ENCODE data around the gene TPM2. TPM values are rescaled to one million over a fixed set of nuclear protein-coding genes. Genes with fewer than 3 reads are reported as not detected.

TPM2 gene
- total RNA-seq, 1 donor from 2014 or later = 110 TPM

DNA sequence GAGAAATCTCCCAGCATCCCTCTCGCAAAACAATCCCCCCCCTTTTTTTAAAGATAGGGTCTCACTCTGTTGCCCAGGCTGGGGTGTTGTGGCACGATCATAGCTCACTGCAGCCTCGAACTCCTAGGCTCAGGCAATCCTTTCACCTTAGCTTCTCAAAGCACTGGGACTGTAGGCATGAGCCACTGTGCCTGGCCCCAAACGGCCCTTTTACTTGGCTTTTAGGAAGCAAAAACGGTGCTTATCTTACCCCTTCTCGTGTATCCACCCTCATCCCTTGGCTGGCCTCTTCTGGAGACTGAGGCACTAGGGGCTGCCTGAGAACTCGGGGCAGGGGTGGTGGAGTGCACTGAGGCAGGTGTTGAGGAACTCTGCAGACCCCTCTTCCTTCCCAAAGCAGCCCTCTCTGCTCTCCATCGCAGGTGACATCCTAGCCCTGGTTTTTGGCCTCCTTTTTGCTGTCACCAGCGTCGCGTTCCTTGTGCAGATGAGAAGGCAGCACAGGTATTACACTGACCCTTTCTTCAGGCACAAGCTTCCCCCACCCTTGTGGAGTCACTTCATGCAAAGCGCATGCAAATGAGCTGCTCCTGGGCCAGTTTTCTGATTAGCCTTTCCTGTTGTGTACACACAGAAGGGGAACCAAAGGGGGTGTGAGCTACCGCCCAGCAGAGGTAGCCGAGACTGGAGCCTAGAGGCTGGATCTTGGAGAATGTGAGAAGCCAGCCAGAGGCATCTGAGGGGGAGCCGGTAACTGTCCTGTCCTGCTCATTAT, 9.2 kb downstream of the TPM2 start:
- TF ChIP-seq, protein P1, sequence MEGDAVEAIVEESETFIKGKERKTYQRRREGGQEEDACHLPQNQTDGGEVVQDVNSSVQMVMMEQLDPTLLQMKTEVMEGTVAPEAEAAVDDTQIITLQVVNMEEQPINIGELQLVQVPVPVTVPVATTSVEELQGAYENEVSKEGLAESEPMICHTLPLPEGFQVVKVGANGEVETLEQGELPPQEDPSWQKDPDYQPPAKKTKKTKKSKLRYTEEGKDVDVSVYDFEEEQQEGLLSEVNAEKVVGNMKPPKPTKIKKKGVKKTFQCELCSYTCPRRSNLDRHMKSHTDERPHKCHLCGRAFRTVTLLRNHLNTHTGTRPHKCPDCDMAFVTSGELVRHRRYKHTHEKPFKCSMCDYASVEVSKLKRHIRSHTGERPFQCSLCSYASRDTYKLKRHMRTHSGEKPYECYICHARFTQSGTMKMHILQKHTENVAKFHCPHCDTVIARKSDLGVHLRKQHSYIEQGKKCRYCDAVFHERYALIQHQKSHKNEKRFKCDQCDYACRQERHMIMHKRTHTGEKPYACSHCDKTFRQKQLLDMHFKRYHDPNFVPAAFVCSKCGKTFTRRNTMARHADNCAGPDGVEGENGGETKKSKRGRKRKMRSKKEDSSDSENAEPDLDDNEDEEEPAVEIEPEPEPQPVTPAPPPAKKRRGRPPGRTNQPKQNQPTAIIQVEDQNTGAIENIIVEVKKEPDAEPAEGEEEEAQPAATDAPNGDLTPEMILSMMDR (IDR thresholded peaks at IDR 0.05) = no peak
- intact Hi-C loops (cut with DNase I) = no loop called here
- no peaks in the 10 kb centered on the region for H3K9me3 ChIP-seq
- H3K4me3 ChIP-seq = no peak overlapping the region
- ATAC-seq (no peak), DNase-seq (no peak)
- no peak overlapping the region for H3K27ac ChIP-seq
- H3K36me3 ChIP-seq = peaks cover 8% of the 10 kb centered on the region
- peaks cover 3% of the 10 kb centered on the region for H3K27me3 ChIP-seq (ENCODE audit: low read depth)
- peaks cover 18% of the 10 kb centered on the region for H3K4me1 ChIP-seq

DNA sequence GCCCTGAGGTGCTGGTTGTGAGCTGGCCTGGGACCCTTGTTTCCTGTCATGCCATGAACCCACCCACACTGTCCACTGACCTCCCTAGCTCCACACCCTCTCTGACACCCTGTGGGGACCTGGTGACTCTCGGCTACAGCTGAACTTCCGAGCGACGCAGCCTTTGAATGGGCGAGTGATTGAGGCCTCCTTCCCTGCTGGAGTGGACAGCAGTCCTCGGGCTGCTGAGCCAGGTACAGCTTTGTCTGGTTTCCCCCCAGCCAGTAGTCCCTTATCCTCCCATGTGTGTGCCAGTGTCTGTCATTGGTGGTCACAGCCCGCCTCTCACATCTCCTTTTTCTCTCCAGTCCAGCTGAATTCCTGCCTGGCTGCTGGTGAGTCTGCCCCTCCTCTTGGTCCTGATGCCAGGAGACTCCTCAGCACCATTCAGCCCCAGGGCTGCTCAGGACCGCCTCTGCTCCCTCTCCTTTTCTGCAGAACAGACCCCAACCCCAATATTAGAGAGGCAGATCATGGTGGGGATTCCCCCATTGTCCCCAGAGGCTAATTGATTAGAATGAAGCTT, 9.9 kb downstream of the TPM2 start:
- intact Hi-C loops (cut with DNase I) = no loop called here
- Histone ChIP-seq H3K27ac (no peak overlapping the region), H3K9me3 (no peaks in the 10 kb centered on the region), H3K4me1 (peaks cover 21% of the 10 kb centered on the region), H3K4me3 (no peak overlapping the region), H3K27me3 (ENCODE audit: low read depth) (peaks cover 3% of the 10 kb centered on the region), H3K36me3 (peaks cover 2% of the 10 kb centered on the region)
- no peak for ATAC-seq
- DNase-seq = no peak
- TF ChIP-seq, protein P1 (IDR thresholded peaks at IDR 0.05) = no peak

DNA sequence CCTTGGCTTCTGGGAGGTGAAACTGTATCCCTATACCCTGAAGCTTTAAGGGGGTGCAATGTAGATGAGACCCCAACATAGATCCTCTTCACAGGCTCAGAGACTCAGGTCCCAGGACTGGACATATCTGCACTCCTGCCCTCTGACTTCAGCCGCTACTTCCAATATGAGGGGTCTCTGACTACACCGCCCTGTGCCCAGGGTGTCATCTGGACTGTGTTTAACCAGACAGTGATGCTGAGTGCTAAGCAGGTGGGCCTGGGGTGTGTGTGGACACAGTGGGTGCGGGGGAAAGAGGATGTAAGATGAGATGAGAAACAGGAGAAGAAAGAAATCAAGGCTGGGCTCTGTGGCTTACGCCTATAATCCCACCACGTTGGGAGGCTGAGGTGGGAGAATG, 10.6 kb downstream of the TPM2 start:
- ATAC-seq = no peak
- no peak overlapping the region for H3K4me3 ChIP-seq
- H3K27ac ChIP-seq = no peak overlapping the region

DNA sequence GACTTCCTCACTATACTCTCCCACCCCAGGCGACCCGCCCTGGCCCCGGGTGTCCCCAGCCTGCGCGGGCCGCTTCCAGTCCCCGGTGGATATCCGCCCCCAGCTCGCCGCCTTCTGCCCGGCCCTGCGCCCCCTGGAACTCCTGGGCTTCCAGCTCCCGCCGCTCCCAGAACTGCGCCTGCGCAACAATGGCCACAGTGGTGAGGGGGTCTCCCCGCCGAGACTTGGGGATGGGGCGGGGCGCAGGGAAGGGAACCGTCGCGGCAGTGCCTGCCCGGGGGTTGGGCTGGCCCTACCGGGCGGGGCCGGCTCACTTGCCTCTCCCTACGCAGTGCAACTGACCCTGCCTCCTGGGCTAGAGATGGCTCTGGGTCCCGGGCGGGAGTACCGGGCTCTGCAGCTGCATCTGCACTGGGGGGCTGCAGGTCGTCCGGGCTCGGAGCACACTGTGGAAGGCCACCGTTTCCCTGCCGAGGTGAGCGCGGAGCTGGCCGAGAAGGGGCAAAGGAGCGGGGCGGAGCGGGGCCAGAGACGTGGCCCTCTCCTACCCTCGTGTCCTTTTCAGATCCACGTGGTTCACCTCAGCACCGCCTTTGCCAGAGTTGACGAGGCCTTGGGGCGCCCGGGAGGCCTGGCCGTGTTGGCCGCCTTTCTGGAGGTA, 13.9 kb downstream of the TPM2 start:
- ATAC-seq = peak; percentile 65 to 75
- DNase-seq = peak; percentile 55
- no peaks in the 10 kb centered on the region for H3K36me3 ChIP-seq
- H3K27ac ChIP-seq = peak overlapping the region; percentile 11
- no peaks in the 10 kb centered on the region for H3K9me3 ChIP-seq
- H3K4me3 ChIP-seq = peak overlapping the region; percentile 61
- intact Hi-C loops (cut with DNase I) = no loop called here
- H3K27me3 ChIP-seq (ENCODE audit: low read depth) = peaks cover 3% of the 10 kb centered on the region
- TF ChIP-seq, protein P1 (IDR thresholded peaks at IDR 0.05) = no peak
- peaks cover 10% of the 10 kb centered on the region for H3K4me1 ChIP-seq

More for the DNA sequence above, 10.6 kb downstream of the TPM2 start:
- intact Hi-C loops (cut with DNase I) = no loop called here
- H3K27me3 ChIP-seq (ENCODE audit: low read depth) = peaks cover 3% of the 10 kb centered on the region
- TF ChIP-seq, protein P1 (IDR thresholded peaks at IDR 0.05) = no peak
- H3K4me1 ChIP-seq = peaks cover 21% of the 10 kb centered on the region
- no peaks in the 10 kb centered on the region for H3K9me3 ChIP-seq
- no peaks in the 10 kb centered on the region for H3K36me3 ChIP-seq
- DNase-seq = no peak

DNA sequence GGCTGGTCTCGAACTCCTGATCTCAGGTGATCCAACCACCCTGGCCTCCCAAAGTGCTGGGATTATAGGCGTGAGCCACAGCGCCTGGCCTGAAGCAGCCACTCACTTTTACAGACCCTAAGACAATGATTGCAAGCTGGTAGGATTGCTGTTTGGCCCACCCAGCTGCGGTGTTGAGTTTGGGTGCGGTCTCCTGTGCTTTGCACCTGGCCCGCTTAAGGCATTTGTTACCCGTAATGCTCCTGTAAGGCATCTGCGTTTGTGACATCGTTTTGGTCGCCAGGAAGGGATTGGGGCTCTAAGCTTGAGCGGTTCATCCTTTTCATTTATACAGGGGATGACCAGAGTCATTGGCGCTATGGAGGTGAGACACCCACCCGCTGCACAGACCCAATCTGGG, 14.5 kb downstream of the TPM2 start:
- intact Hi-C loops (cut with DNase I) = no loop called here
- Histone ChIP-seq H3K9me3 (no peaks in the 10 kb centered on the region), H3K4me3 (peak overlapping the region; percentile 61), H3K27ac (no peak overlapping the region), H3K36me3 (no peaks in the 10 kb centered on the region), H3K27me3 (ENCODE audit: low read depth) (peaks cover 3% of the 10 kb centered on the region), H3K4me1 (peaks cover 10% of the 10 kb centered on the region)
- TF ChIP-seq, protein P1 (IDR thresholded peaks at IDR 0.05) = no peak
- DNase-seq (no peak), ATAC-seq (peak in 1 of 2 donors; percentile 10)
